IgD-negative memory B cell (primary cell): ENCODE data around the gene RASSF8. TPM values are rescaled to one million over a fixed set of nuclear protein-coding genes. Genes with fewer than 3 reads are reported as not detected.

Experiments
- H3K27ac Mint-ChIP-seq, 3 donors: one replicate each; pipeline ENCODE4 v1.8.0; 2020 to 2022; ENCODE audit warnings: mild to moderate bottlenecking in 3 of 3, mixed read lengths in 3 of 3, moderate library complexity in 1 of 3
- H3K27me3 Mint-ChIP-seq: one replicate; pipeline ENCODE4 v1.8.0; 2021; ENCODE audit warnings: mixed read lengths
- H3K36me3 Mint-ChIP-seq: one replicate; pipeline ENCODE4 v1.8.0; 2020; ENCODE audit warnings: mild to moderate bottlenecking, mixed read lengths
- H3K4me1 Mint-ChIP-seq, 3 donors: one replicate each; pipeline ENCODE4 v1.8.0; 2020 to 2022; ENCODE audit warnings: mixed read lengths in 3 of 3, mild to moderate bottlenecking in 1 of 3
- H3K4me3 Mint-ChIP-seq, 4 donors: one replicate each; pipeline ENCODE4 v1.8.0; 2020 to 2022; ENCODE audit warnings: mild to moderate bottlenecking in 4 of 4, mixed read lengths in 4 of 4, moderate library complexity in 3 of 4
- H3K9me3 Mint-ChIP-seq, 3 donors: one replicate each; pipeline ENCODE4 v1.8.0; 2020 to 2021; ENCODE audit warnings: mixed read lengths in 3 of 3, mild to moderate bottlenecking in 1 of 3
- polyA plus RNA-seq: library from polyadenylated mRNA; unstranded; fragments of 300-500 nt; fragmentation: Illumina TruSeq; gene quantifications from one replicate; pipeline ENCODE4 v1.2.3, GENCODE V29; 2021

The RASSF8 gene
- polyA plus RNA-seq, 1 donor from 2014 or later = not detected

DNA sequence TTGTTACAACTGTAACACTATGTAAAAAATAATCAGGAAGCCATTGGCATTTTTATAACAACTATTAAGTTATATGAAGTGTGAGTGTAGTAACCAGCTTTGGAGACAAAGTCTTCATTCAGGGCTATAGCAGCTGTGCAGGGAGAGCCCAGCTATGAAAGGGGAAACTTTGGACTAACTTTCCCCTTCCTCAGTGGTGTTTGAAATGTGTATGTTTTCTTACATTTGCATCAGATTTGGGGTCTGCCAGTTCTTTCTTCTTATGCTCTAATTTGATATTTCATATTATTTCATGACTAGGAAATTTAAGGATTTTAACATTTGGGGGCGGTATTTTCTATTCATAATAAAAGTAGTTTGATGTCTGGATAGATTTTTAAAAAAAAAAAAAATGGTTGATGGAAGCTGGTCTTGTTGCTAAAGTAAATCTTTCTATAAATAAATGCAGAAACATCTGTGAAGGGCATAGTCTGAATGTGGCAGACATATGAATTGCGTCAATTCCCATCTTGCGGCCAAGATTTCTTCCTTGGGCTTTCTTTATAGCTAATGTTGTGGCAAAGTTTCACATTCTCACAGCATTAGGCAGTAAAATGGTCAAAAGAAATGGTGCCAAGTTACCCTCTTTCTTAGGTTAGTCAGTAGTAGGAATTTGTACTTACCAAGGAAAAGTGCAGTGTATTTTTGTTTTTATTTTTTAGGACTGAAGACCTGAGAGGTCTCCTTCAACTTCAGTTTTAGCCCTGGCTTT lies 35.6 kb downstream of the RASSF8 start:
- Mint-ChIP-seq H3K4me3 (no peak overlapping the region), H3K27me3 (peaks cover 2% of the 10 kb centered on the region), H3K9me3 (no peaks in the 10 kb centered on the region), H3K27ac (no peak overlapping the region), H3K36me3 (peaks cover 2% of the 10 kb centered on the region), H3K4me1 (no peaks in the 10 kb centered on the region)

DNA sequence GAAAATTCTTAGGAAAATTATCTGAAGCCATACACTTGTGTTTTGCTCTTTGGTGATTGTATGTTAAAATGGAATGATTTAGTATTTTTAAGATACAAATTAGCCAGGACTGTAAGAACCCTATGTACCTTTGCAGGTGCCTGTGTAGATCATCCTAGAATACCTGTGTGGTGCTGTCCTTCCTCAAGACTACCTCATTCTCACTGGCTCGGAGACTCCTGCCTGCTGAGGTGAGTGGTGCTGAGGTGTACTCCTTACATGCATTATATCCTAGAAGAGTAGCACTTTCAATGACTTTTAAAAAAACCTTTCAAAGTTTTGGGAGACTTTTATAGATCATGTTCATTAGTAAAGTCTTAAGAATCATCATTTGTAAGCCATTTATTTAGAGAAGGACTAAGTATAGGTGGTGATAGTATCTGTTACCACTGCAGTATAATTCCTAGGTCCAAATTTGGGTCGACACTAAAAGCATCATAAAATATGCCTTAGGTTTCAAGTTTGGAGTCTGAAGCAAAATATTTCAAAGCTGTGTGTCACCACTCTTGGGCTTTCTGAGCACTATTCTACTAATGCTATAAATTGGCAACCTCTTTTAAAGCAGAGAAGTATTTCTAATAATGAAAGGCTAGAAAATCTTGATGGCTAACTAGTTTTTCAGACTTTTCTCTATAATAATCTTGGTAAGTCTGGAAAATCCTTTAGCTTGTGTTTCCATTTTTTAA lies 36.6 kb downstream of the RASSF8 start:
- Mint-ChIP-seq H3K27ac (no peak overlapping the region), H3K27me3 (no peaks in the 10 kb centered on the region), H3K36me3 (peaks cover 2% of the 10 kb centered on the region), H3K9me3 (no peaks in the 10 kb centered on the region), H3K4me3 (no peak overlapping the region), H3K4me1 (no peaks in the 10 kb centered on the region)

DNA sequence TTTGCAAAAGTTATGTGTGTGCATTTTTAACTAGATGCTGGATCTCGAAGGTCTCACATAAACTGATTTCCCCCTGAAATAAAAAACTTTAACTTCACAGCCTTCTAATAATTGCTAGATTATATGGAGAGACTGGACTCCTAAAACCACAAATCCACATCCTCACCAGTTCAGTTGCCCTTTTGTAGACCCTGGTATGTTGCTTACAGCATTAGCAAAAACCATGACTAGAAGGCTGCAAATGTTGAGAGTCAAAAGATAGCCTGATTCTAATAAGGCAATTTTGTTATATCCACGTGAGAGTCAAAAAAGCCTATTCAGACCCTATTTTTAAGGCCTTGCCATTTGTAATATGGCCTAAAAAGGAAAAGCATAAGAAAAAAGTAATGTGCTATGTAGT lies 37.4 kb downstream of the RASSF8 start:
- Mint-ChIP-seq H3K36me3 (peaks cover 2% of the 10 kb centered on the region), H3K9me3 (no peaks in the 10 kb centered on the region), H3K4me3 (no peak overlapping the region), H3K27me3 (peaks cover 2% of the 10 kb centered on the region), H3K4me1 (no peaks in the 10 kb centered on the region), H3K27ac (no peak overlapping the region)

DNA sequence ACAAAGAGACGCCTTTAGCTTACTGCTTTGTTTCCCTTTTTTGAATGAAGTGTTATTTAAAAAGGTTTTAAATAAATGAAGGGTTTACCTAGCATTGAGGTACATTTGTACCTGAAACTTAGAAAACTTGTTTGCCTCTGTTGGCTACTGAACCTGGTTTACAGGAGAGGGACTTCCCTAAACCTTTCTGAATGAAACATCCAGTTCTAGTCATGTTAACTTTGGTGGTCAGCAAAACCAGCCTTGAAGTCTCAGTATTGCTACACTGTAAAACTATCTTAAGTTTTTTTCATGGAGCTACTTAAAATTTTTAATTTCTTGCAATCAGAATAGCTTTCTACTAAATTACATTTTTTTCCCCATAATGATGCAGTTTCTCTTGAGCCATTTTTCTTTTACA lies 38.2 kb downstream of the RASSF8 start:
- Mint-ChIP-seq H3K36me3 (peaks cover 2% of the 10 kb centered on the region), H3K27me3 (peaks cover 2% of the 10 kb centered on the region), H3K4me3 (no peak overlapping the region), H3K27ac (no peak overlapping the region), H3K4me1 (no peaks in the 10 kb centered on the region), H3K9me3 (no peaks in the 10 kb centered on the region)

DNA sequence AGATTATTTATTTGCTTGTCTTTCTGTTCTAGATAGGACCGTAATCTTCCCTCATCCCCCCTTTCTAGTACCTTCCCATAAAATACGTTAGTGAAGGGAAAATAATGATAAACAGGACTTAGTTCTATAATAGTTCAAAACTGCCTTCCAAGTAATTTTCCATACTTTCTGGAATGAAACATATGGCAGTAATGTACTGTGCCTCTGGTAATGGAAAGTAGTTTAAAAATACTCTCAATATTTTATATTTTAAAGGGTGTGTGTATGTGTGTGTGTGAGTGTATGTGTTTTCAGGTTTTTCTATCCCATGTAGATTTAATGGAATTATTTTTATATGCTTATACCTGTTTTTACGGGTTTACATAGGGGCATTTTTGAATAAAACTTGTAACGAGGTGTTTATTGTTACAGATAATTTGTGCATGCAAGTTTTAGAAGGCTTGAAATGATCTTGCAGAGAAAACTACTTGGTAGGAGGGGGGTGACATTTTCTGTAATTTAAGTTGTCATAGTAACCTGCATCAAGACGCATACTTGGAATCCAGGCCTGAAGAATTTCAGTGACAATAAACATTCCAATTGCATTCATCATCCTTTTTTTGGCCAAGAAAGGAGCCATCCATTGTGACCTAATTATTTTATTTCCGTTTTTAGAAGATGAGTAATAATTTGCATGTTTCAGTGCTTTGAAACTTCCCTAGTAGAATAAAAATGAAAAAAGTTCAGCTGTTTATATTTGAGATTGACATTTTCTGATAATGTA lies 38.9 kb downstream of the RASSF8 start:
- Mint-ChIP-seq H3K4me3 (no peak overlapping the region), H3K27me3 (peaks cover 2% of the 10 kb centered on the region), H3K9me3 (no peaks in the 10 kb centered on the region), H3K36me3 (peaks cover 2% of the 10 kb centered on the region), H3K27ac (no peak overlapping the region), H3K4me1 (no peaks in the 10 kb centered on the region)

DNA sequence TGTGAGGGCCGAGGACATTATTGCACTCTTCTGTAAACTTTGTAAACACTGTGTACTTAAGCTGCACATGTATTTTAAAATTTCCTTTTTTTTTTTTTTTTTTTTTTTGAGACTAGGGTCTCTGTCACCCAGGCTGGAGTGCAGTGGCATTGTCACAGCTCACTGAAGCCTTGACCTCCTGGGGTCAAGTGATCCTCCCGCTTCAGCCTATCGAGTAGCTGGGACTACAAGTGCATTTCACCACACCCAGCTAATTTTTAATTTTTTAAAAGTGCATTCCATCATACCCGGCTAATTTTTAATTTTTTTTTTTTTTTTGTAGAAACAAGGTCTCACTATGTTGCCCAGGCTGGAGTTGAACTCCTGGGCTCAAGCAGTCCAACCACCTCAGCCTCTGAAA lies 42.4 kb downstream of the RASSF8 start:
- peaks cover 0 to 4% (median 4%) of the 10 kb centered on the region in 3 donors for H3K9me3 Mint-ChIP-seq
- H3K27me3 Mint-ChIP-seq = peaks cover 2% of the 10 kb centered on the region
- no peak overlapping the region for H3K4me3 Mint-ChIP-seq
- H3K27ac Mint-ChIP-seq = no peak overlapping the region
- H3K4me1 Mint-ChIP-seq = peaks cover 0 to 4% (median 0%) of the 10 kb centered on the region in 3 donors
- peaks cover 6% of the 10 kb centered on the region for H3K36me3 Mint-ChIP-seq

DNA sequence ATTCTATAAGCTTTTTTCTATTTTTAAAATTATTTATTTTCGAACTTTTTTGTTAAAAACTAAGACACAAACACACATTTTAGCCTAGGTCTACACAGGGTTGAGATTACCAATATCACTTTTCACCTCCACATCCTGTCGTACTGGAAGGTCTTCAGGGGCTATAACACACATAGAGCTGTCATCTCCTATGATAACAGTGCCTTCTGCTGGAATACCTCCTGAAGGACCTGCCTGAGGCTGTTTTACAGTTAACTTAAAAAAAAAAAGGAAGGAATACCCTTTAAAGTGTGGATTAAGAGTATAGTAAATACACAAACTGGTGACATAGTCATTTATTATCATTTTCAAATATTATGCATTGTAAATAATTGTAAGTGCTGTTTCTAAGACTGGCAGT lies 43.0 kb downstream of the RASSF8 start:
- H3K27me3 Mint-ChIP-seq = peaks cover 2% of the 10 kb centered on the region
- peaks cover 6% of the 10 kb centered on the region for H3K36me3 Mint-ChIP-seq
- H3K9me3 Mint-ChIP-seq = peaks cover 0 to 4% (median 4%) of the 10 kb centered on the region in 3 donors
- no peak overlapping the region for H3K4me3 Mint-ChIP-seq
- H3K4me1 Mint-ChIP-seq = peaks cover 0 to 4% (median 0%) of the 10 kb centered on the region in 3 donors
- H3K27ac Mint-ChIP-seq = no peak overlapping the region

DNA sequence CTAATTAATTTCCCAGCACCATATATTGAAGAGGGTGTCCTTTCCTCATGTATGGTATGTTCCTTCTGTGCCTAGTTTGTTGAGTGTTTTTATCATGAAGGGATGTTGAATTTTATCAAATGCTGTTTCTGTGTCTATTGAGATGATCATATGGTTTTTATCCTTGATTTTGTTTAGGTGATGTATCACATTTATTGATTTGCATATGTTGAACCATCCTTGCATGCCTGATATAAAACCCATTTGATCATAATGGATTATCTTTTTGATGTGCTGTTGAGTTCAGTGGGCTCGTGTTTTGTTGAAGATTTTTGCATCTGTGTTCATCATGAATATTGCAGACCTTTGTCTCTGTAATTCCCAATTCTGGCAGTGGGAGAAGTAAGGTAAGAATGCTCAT lies 44.6 kb downstream of the RASSF8 start:
- Mint-ChIP-seq H3K4me3 (no peak overlapping the region), H3K9me3 (peaks cover 0 to 4% (median 4%) of the 10 kb centered on the region in 3 donors), H3K36me3 (peaks cover 6% of the 10 kb centered on the region), H3K27ac (no peak overlapping the region), H3K4me1 (peaks cover 0 to 4% (median 0%) of the 10 kb centered on the region in 3 donors), H3K27me3 (peaks cover 2% of the 10 kb centered on the region)

DNA sequence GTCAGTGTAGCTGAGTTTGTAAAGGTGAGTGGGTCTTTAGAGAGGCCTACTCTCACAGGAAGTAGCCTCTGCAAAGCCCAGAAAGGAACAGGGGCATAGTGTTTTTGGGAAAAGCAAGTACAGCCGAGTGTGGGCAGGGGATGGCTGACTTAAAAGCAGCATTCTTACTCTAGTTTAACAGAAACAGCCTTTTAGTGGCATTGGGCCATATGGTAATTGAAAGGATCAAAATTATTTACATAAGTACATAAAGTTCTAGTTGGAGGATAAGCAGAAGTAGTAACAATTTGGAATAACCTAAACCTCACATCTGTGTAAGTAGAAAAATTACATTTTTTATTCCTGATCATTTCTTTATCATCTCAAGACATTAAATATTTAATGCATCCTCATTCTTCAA lies 49.1 kb downstream of the RASSF8 start:
- H3K27me3 Mint-ChIP-seq = peaks cover 1% of the 10 kb centered on the region
- H3K36me3 Mint-ChIP-seq = peaks cover 4% of the 10 kb centered on the region
- H3K27ac Mint-ChIP-seq = no peak overlapping the region
- peaks cover 0 to 4% (median 0%) of the 10 kb centered on the region in 3 donors for H3K4me1 Mint-ChIP-seq
- peaks cover 0 to 4% (median 4%) of the 10 kb centered on the region in 3 donors for H3K9me3 Mint-ChIP-seq
- H3K4me3 Mint-ChIP-seq = no peak overlapping the region

DNA sequence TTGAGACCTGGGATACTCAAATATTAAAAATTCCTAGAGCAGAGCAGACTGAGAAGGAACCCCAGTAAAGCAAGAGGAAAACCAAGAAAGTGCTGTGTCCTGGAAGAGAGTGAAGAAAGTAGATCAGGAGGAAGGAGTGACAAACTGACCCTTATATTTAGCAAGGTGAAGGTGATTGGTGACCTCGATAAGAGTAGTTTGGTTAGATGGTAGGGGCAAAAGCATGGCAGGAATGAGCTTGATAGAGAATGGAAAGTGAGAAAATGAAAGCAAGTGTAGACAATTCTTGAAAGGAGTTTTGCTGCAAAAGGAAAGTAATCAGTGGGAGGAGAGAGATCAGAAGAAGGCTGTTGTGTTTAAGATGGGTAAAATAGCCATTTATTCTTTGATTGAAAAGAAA lies 51.1 kb downstream of the RASSF8 start:
- Mint-ChIP-seq H3K27me3 (peaks cover 1% of the 10 kb centered on the region), H3K4me3 (no peak overlapping the region), H3K4me1 (no peaks in the 10 kb centered on the region), H3K36me3 (no peaks in the 10 kb centered on the region), H3K9me3 (no peaks in the 10 kb centered on the region), H3K27ac (peak overlapping the region in 1 of 3 donors; percentile 44)

DNA sequence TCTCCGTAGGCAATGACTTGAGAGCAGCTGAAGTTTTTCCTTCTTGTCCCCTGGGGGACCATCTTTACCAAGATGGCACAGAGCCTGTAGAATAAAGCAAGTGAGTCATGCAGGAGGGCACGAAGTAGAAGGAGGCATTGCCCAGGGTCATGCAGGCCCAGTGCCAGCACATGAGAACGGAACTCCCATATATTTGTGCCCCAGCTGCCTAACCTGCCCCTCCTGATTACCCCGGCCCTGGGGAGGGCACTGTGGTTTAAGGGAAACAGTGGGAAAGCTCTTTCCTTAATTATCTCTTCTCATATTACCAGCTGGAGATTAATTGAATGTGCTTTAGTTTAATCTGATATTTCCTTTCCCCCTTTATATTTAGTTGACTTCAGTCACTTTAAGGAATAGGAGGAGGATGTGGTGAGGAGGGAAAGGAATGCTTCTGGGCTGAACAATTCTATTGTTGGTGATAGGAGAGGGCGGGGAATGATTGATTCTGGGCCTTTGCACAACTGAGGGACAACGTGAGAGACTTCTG lies 51.9 kb downstream of the RASSF8 start:
- no peaks in the 10 kb centered on the region for H3K36me3 Mint-ChIP-seq
- H3K4me3 Mint-ChIP-seq = no peak overlapping the region
- H3K9me3 Mint-ChIP-seq = no peaks in the 10 kb centered on the region
- no peaks in the 10 kb centered on the region for H3K4me1 Mint-ChIP-seq
- H3K27ac Mint-ChIP-seq = no peak overlapping the region
- H3K27me3 Mint-ChIP-seq = peaks cover 1% of the 10 kb centered on the region

DNA sequence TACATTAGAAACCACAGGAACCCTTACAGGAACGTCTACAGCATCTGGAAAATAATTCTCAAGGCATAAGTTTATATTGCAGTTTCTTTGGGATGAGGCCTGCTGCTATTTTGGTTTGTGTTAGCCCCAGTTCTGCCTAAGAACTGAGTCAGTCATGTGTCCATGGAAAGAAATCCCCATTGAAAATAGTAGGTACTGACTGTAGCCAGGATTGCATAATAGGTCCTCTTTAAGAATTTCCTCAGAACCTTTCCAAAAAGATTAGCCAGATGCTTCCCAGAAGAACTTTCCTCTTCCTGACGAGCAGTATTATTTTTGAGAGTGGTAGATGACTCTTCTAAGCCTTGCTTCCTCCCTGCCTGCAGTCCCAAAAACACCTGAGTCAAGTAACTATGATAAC lies 52.6 kb downstream of the RASSF8 start:
- no peaks in the 10 kb centered on the region for H3K4me1 Mint-ChIP-seq
- no peak overlapping the region for H3K4me3 Mint-ChIP-seq
- H3K9me3 Mint-ChIP-seq = no peaks in the 10 kb centered on the region
- H3K27me3 Mint-ChIP-seq = peaks cover 1% of the 10 kb centered on the region
- H3K36me3 Mint-ChIP-seq = no peaks in the 10 kb centered on the region
- H3K27ac Mint-ChIP-seq = no peak overlapping the region

DNA sequence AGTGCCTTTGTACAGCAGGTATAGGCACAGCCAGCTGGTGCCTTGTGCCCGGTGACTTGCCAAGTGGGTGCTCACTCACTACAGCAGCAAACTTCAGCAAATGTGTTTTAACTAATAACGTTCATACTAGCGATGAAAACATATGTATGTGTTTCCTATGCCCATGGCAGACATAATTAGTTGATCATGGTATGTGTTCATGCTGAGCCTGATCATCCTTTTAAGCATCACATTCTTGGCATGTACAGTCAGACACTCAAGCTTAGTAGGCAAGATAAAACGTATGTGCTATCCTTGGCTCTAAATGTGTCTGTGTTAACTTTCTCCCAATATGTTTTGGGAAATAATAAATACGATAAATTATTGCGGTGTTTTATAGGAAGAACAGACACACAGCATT lies 55.6 kb downstream of the RASSF8 start:
- H3K4me1 Mint-ChIP-seq = no peaks in the 10 kb centered on the region
- peaks cover 6% of the 10 kb centered on the region for H3K27me3 Mint-ChIP-seq
- H3K4me3 Mint-ChIP-seq = no peak overlapping the region
- no peaks in the 10 kb centered on the region for H3K9me3 Mint-ChIP-seq
- no peak overlapping the region for H3K27ac Mint-ChIP-seq
- H3K36me3 Mint-ChIP-seq = no peaks in the 10 kb centered on the region

DNA sequence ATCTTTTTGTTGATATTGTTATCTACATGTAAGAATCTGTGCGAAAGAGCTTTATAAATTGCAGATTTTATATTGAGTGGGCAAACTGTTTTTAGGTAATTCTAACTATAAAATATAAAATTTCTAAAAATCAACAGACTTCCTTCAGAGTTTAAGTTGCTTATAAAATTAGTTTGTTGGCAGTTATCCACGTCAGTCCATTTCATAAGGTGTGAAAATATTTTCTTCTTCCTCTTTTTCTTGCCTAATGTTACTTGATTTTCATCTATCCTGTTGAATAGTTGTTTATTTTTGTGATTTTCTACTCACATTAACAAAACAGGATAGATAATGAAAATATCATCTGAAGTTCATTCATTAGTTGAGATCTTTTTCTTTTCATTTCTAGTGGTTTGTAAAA lies 58.0 kb downstream of the RASSF8 start:
- no peak overlapping the region for H3K27ac Mint-ChIP-seq
- H3K4me1 Mint-ChIP-seq = no peaks in the 10 kb centered on the region
- peaks cover 4% of the 10 kb centered on the region for H3K27me3 Mint-ChIP-seq
- no peaks in the 10 kb centered on the region for H3K36me3 Mint-ChIP-seq
- no peak overlapping the region for H3K4me3 Mint-ChIP-seq
- H3K9me3 Mint-ChIP-seq = no peaks in the 10 kb centered on the region
